22Rv1 (cell line): ENCODE measurements around the gene FIGNL2.

Source experiments
- CTCF ChIP-seq: fragments of 450-650 bp; IDR thresholded peaks from 2 replicates; pipeline ENCODE4 v1.5.1; 2017; ENCODE audit warnings: mild to moderate bottlenecking
- ZFX ChIP-seq: fragments of 450-650 bp; IDR thresholded peaks from 2 replicates; pipeline ENCODE4 v1.6.1; 2017; ENCODE audit warnings: antibody characterized with exemption, borderline replicate concordance

- TF ChIP-seq CTCF (no peak), ZFX (no peak)
These were observed 17.8 kb upstream of the FIGNL2 start for GRCh38 chr12:51866324-51866723.
